ENCODE measurements around the gene AFAP1.

The AFAP1 gene

DNA sequence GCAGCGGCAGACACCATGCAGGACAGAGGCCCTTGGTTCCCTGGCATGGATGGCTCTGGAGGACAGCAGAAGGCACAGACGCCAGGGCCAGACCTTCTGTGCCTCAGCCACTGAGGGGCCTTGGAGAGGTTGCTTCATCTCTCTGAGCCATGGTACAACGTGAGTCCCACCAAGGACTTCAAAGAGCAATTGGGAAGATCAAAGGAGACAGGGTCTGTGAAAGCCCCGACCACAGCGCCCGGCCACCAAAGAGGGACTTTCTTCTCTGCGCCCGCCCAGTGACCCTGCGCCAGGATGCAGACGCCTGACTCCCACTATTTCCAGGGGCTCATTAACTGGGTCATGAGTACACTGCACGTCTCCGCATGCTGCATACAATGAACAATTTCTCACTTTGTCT lies 174.0 kb downstream of the AFAP1 start:
- in situ Hi-C loops (cut with HindIII; ENCODE audit: low pct_ligation_motif_present, low sequenced_read_pairs) = no loop called here
- TF ChIP-seq, protein P1, sequence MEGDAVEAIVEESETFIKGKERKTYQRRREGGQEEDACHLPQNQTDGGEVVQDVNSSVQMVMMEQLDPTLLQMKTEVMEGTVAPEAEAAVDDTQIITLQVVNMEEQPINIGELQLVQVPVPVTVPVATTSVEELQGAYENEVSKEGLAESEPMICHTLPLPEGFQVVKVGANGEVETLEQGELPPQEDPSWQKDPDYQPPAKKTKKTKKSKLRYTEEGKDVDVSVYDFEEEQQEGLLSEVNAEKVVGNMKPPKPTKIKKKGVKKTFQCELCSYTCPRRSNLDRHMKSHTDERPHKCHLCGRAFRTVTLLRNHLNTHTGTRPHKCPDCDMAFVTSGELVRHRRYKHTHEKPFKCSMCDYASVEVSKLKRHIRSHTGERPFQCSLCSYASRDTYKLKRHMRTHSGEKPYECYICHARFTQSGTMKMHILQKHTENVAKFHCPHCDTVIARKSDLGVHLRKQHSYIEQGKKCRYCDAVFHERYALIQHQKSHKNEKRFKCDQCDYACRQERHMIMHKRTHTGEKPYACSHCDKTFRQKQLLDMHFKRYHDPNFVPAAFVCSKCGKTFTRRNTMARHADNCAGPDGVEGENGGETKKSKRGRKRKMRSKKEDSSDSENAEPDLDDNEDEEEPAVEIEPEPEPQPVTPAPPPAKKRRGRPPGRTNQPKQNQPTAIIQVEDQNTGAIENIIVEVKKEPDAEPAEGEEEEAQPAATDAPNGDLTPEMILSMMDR (IDR thresholded peaks at IDR 0.05; ENCODE audit: low read depth, low read length, missing control alignments) = no peak
- peaks cover 86% of the 10 kb centered on the region for H3K36me3 ChIP-seq (replicated peaks)

DNA sequence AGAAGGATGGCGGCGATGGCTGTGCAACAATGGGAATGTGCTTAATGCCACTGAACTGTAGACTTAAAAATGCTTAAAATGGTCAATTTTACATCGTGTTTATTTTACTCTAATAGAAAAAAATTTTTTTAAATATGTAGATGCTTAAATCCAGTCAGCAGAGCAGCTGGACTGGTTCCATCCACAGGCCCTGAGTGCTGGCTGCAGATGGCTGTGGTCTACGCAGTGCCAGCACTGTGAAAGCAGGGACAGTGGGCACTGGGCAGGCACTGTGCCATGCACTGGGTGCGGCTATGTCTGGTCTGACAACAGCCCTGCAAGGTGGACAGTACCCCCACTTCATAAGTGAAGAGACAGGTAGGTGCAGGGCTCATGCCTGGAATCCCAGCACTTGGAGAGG lies 175.2 kb downstream of the AFAP1 start:
- TF ChIP-seq, protein P1 (IDR thresholded peaks at IDR 0.05; ENCODE audit: low read depth, low read length, missing control alignments) = no peak
- no peak for DNase-seq
- H3K27me3 ChIP-seq (replicated peaks) = no peaks in the 10 kb centered on the region
- no peak overlapping the region for H3K4me3 ChIP-seq (ENCODE audit: low read depth, low read length)
- H3K36me3 ChIP-seq (replicated peaks) = peaks cover 87% of the 10 kb centered on the region
- H3K27ac ChIP-seq = no peak overlapping the region
- in situ Hi-C loops (cut with HindIII; ENCODE audit: low pct_ligation_motif_present, low sequenced_read_pairs) = no loop called here

More for the DNA sequence above, 174.0 kb downstream of the AFAP1 start:
- no peaks in the 10 kb centered on the region for H3K27me3 ChIP-seq (replicated peaks)
- no peak overlapping the region for H3K4me3 ChIP-seq (ENCODE audit: low read depth, low read length)
- H3K27ac ChIP-seq = no peak overlapping the region
- no peak for DNase-seq

DNA sequence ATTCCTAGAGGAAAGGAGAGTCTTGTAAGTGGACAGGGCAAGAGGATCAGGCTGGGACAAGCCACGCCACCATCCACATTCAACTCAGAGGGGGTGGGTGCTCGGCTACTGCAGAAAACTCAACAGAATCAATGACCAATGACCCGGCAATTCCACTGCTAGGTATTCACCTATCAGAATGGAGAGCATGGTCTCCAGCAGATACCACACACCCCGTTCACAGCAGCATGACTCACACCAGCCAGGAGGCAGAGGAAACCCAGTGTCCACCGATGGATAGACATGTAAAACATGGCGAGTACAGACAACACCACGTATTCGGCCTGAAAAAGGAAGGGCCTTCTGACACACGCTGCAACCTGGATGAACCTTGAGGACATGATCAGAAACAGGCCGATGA lies 175.9 kb downstream of the AFAP1 start:
- in situ Hi-C loops (cut with HindIII; ENCODE audit: low pct_ligation_motif_present, low sequenced_read_pairs) = no loop called here
- TF ChIP-seq, protein P1 (IDR thresholded peaks at IDR 0.05; ENCODE audit: low read depth, low read length, missing control alignments) = no peak
- no peaks in the 10 kb centered on the region for H3K27me3 ChIP-seq (replicated peaks)

DNA sequence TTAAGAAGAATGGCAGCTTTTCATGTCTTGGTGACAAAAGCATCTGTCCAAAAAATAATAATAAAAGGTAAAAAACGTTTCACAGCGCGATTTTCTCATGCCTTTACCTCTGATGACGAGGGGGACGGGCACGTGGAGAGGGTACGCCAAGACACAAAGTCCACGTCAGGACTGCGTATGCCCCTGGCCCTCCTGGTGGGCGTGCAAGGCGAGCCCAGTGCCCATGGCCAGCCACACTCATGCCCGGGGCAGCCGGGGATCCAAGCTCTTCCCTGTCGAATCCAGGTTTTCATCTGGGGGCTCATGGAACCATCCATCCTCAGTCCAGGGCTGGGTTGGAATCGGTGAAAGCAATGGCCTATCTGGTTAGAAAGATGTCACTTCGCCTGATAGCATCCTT lies 176.6 kb downstream of the AFAP1 start:
- no peak for DNase-seq
- no peaks in the 10 kb centered on the region for H3K27me3 ChIP-seq (replicated peaks)
- TF ChIP-seq, protein P1 (IDR thresholded peaks at IDR 0.05; ENCODE audit: low read depth, low read length, missing control alignments) = no peak
- no peak overlapping the region for H3K27ac ChIP-seq
- peaks cover 81% of the 10 kb centered on the region for H3K36me3 ChIP-seq (replicated peaks)
- in situ Hi-C loops (cut with HindIII; ENCODE audit: low pct_ligation_motif_present, low sequenced_read_pairs) = no loop called here
- H3K4me3 ChIP-seq (ENCODE audit: low read depth, low read length) = no peak overlapping the region

More for the DNA sequence above, 175.9 kb downstream of the AFAP1 start:
- Histone ChIP-seq H3K4me3 (ENCODE audit: low read depth, low read length) (no peak overlapping the region), H3K36me3 (replicated peaks) (peaks cover 83% of the 10 kb centered on the region), H3K27ac (peak overlapping the region; percentile 21)
- DNase-seq = peak; percentile 82

DNA sequence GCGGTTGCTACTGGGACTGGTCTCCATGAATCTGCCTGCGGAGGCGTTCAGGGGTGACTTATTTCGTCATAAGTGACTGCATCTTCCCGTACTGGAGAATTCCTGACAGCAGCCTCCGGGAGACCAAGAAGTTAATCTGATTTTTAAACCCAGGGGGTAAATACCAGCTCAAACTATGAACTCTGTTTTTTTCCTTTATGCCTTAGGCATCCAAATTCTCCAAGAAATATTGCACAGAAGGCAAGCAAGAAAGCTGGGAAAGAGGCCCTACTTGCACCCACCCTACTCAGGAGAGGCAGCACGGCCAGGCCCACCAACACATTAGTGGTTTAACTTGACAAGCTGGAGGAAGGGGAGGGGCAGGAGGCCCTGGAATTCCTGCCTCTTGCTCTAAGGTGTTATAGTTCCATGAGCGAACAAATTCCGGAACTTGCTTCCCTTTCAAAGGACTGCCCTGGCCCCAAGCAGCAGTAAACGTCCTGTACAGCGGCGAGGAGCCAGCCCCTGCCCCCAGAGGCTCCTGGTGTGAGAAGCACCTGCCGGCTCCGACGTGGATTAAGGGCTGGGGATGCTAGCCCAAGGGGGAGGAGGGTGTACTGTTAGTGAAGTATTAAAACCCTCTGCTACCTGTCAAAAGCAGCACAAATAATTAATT lies 177.2 kb downstream of the AFAP1 start:
- Histone ChIP-seq H3K27me3 (replicated peaks) (no peaks in the 10 kb centered on the region), H3K36me3 (replicated peaks) (peaks cover 81% of the 10 kb centered on the region), H3K27ac (no peak overlapping the region), H3K4me3 (ENCODE audit: low read depth, low read length) (no peak overlapping the region)
- TF ChIP-seq, protein P1 (IDR thresholded peaks at IDR 0.05; ENCODE audit: low read depth, low read length, missing control alignments) = no peak
- no peak for DNase-seq
- in situ Hi-C loops (cut with HindIII; ENCODE audit: low pct_ligation_motif_present, low sequenced_read_pairs) = no loop called here

DNA sequence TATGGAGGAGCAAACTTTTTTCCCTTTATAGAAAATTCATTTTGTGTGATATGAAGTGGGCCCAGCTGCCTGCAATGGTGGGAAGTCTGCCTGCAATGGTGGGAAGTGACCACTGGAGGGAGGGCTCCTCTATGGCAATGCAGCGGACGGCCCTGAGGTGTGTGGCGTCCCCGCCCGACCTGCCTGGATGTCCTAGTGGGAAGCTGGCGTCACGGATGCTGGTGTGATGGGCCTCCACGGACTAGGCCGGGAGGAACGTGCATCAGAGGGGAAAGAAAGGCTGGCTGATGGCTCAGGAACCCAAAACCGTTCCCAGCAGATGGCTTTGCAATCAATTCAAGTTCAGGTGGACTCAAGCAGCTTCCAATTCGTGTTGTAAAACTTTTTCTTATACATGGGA lies 177.9 kb downstream of the AFAP1 start:
- H3K36me3 ChIP-seq (replicated peaks) = peaks cover 81% of the 10 kb centered on the region
- H3K27me3 ChIP-seq (replicated peaks) = no peaks in the 10 kb centered on the region
- no peak overlapping the region for H3K27ac ChIP-seq
- DNase-seq = peak; percentile 57
- in situ Hi-C loops (cut with HindIII; ENCODE audit: low pct_ligation_motif_present, low sequenced_read_pairs) = no loop called here
- no peak overlapping the region for H3K4me3 ChIP-seq (ENCODE audit: low read depth, low read length)
- TF ChIP-seq, protein P1 (IDR thresholded peaks at IDR 0.05; ENCODE audit: low read depth, low read length, missing control alignments) = peak; percentile 90

All from brain microvascular endothelial cell (primary cell).